22Rv1 (cell line): ENCODE data around the gene BMP7.

Experiments
- ZFX ChIP-seq: fragments of 450-650 bp; IDR thresholded peaks from 2 replicates; pipeline ENCODE4 v1.6.1; 2017; ENCODE audit warnings: antibody characterized with exemption, borderline replicate concordance
- TF ChIP-seq, protein P1 (sequence below): fragments of 450-650 bp; IDR thresholded peaks from 2 replicates; pipeline ENCODE4 v1.5.1; 2017; ENCODE audit warnings: mild to moderate bottlenecking

DNA sequence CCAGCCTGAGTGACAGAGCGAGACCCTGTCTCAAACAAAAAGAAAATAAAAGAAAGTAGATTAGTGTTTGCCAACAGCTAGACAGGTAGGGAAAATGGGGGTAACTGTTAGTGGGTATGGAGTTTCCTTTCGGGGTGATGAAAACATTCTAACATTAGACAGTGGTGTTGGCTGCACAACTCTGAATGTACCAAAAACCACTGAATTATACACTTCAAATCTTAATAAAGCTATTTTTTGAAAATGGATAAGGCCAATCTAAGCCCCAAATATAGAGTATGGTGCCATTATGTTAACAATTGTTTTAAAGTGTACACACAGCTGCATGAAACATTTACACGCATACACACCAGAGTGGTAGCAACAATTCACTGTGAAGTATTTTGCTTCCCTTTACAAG, 57.0 kb downstream of the BMP7 start:
- TF ChIP-seq, protein P1, sequence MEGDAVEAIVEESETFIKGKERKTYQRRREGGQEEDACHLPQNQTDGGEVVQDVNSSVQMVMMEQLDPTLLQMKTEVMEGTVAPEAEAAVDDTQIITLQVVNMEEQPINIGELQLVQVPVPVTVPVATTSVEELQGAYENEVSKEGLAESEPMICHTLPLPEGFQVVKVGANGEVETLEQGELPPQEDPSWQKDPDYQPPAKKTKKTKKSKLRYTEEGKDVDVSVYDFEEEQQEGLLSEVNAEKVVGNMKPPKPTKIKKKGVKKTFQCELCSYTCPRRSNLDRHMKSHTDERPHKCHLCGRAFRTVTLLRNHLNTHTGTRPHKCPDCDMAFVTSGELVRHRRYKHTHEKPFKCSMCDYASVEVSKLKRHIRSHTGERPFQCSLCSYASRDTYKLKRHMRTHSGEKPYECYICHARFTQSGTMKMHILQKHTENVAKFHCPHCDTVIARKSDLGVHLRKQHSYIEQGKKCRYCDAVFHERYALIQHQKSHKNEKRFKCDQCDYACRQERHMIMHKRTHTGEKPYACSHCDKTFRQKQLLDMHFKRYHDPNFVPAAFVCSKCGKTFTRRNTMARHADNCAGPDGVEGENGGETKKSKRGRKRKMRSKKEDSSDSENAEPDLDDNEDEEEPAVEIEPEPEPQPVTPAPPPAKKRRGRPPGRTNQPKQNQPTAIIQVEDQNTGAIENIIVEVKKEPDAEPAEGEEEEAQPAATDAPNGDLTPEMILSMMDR: no peak
- TF ChIP-seq ZFX: no peak
